Measurements from ENCODE around the gene POMZP3.
"Not testable (repeated sequence)": the region's sequence is repeated elsewhere in the genome, so short reads cannot be mapped to it uniquely, and the experiment has no call there.

The POMZP3 gene

DNA sequence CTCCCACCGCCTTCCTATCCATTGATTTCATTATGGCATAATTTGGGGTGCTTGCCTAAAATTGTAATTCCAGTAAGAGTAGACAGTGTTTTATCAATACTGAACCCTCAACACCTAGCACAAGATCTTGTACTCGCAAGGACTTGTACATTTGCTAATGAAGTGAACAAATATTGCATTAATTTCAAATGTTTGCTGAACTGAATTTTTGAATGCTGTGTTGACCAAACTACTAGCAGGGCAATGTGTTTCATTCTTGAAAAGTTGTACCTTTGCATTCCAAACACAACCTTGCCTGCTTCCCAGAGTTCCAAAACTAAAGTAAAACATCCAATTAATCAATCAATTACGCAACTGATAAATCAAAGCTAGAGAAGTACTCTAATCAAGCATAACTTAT is 26.4 kb downstream of the POMZP3 start:
- DNase-seq; H3K27ac ChIP-seq (ENCODE audit: insufficient read depth in 1 of 2, low read depth in 1 of 2, low read length in 2 of 2, poor library complexity in 1 of 2, severe bottlenecking in 2 of 2); H3K9me3 ChIP-seq (ENCODE audit: control extremely low read depth in 1 of 5, control insufficient read depth in 4 of 5, insufficient read depth in 2 of 5, low read depth in 1 of 5, low read length in 4 of 5); H3K4me1 ChIP-seq (ENCODE audit: control extremely low read depth in 1 of 4, control insufficient read depth in 4 of 4, insufficient read depth in 4 of 4, low read length in 3 of 4); H3K4me3 ChIP-seq (ENCODE audit: control insufficient read depth in 1 of 7, extremely low read depth in 1 of 7, insufficient read depth in 4 of 7, low read depth in 2 of 7, low read length in 6 of 7); POLR2A ChIA-PET; H3K27me3 ChIP-seq (replicated peaks in 2 of 5; ENCODE audit: control insufficient read depth in 4 of 5, insufficient read depth in 5 of 5, low read length in 4 of 5); CTCF ChIA-PET; H3K36me3 ChIP-seq (ENCODE audit: control insufficient read depth in 4 of 4, insufficient read depth in 4 of 4, low read length in 3 of 4): not testable (repeated sequence)
- no CpG with 5 or more reads among the region's 3 CpGs for WGBS (ENCODE audit: insufficient coverage)

GRCh38 chr7:76600116-76600482 is 27.0 kb downstream of the POMZP3 start:
- H3K9me3 ChIP-seq (ENCODE audit: control extremely low read depth in 1 of 5, control insufficient read depth in 4 of 5, insufficient read depth in 2 of 5, low read depth in 1 of 5, low read length in 4 of 5); H3K4me1 ChIP-seq (ENCODE audit: control extremely low read depth in 1 of 4, control insufficient read depth in 4 of 4, insufficient read depth in 4 of 4, low read length in 3 of 4); H3K27ac ChIP-seq (ENCODE audit: insufficient read depth in 1 of 2, low read depth in 1 of 2, low read length in 2 of 2, poor library complexity in 1 of 2, severe bottlenecking in 2 of 2); H3K27me3 ChIP-seq (replicated peaks in 2 of 5; ENCODE audit: control insufficient read depth in 4 of 5, insufficient read depth in 5 of 5, low read length in 4 of 5); H3K4me3 ChIP-seq (ENCODE audit: control insufficient read depth in 1 of 7, extremely low read depth in 1 of 7, insufficient read depth in 4 of 7, low read depth in 2 of 7, low read length in 6 of 7); CTCF ChIA-PET; POLR2A ChIA-PET; DNase-seq; H3K36me3 ChIP-seq (ENCODE audit: control insufficient read depth in 4 of 4, insufficient read depth in 4 of 4, low read length in 3 of 4): not testable (repeated sequence)
- whole genome bisulfite sequencing (ENCODE audit: insufficient coverage) = no CpG with 5 or more reads among the region's 2 CpGs

- H3K36me3 ChIP-seq (ENCODE audit: control insufficient read depth in 4 of 4, insufficient read depth in 4 of 4, low read length in 3 of 4); CTCF ChIA-PET; H3K27ac ChIP-seq (ENCODE audit: insufficient read depth in 1 of 2, low read depth in 1 of 2, low read length in 2 of 2, poor library complexity in 1 of 2, severe bottlenecking in 2 of 2); H3K4me3 ChIP-seq (ENCODE audit: control insufficient read depth in 1 of 7, extremely low read depth in 1 of 7, insufficient read depth in 4 of 7, low read depth in 2 of 7, low read length in 6 of 7); H3K9me3 ChIP-seq (ENCODE audit: control extremely low read depth in 1 of 5, control insufficient read depth in 4 of 5, insufficient read depth in 2 of 5, low read depth in 1 of 5, low read length in 4 of 5); DNase-seq; H3K27me3 ChIP-seq (replicated peaks in 2 of 5; ENCODE audit: control insufficient read depth in 4 of 5, insufficient read depth in 5 of 5, low read length in 4 of 5); H3K4me1 ChIP-seq (ENCODE audit: control extremely low read depth in 1 of 4, control insufficient read depth in 4 of 4, insufficient read depth in 4 of 4, low read length in 3 of 4); POLR2A ChIA-PET: not testable (repeated sequence)
Observed at GRCh38 chr7:76598590-76599264, 28.4 kb downstream of the POMZP3 start.

GRCh38 chr7:76597288-76597687 is 29.8 kb downstream of the POMZP3 start:
- POLR2A ChIA-PET; H3K27ac ChIP-seq (ENCODE audit: insufficient read depth in 1 of 2, low read depth in 1 of 2, low read length in 2 of 2, poor library complexity in 1 of 2, severe bottlenecking in 2 of 2); H3K27me3 ChIP-seq (replicated peaks in 2 of 5; ENCODE audit: control insufficient read depth in 4 of 5, insufficient read depth in 5 of 5, low read length in 4 of 5); H3K4me1 ChIP-seq (ENCODE audit: control extremely low read depth in 1 of 4, control insufficient read depth in 4 of 4, insufficient read depth in 4 of 4, low read length in 3 of 4); H3K4me3 ChIP-seq (ENCODE audit: control insufficient read depth in 1 of 7, extremely low read depth in 1 of 7, insufficient read depth in 4 of 7, low read depth in 2 of 7, low read length in 6 of 7); H3K36me3 ChIP-seq (ENCODE audit: control insufficient read depth in 4 of 4, insufficient read depth in 4 of 4, low read length in 3 of 4); H3K9me3 ChIP-seq (ENCODE audit: control extremely low read depth in 1 of 5, control insufficient read depth in 4 of 5, insufficient read depth in 2 of 5, low read depth in 1 of 5, low read length in 4 of 5): not testable (repeated sequence)
- peak in 2 of 3 donors; percentile 32 to 65 for DNase-seq
- CTCF ChIA-PET = interaction anchor here (0.6 kb wide), 1 partner anchor 353 kb away, joined by 3 read pairs; no protein-coding TSS in a partner anchor
- no CpG with 5 or more reads among the region's 1 CpG for WGBS (ENCODE audit: insufficient coverage)

DNA sequence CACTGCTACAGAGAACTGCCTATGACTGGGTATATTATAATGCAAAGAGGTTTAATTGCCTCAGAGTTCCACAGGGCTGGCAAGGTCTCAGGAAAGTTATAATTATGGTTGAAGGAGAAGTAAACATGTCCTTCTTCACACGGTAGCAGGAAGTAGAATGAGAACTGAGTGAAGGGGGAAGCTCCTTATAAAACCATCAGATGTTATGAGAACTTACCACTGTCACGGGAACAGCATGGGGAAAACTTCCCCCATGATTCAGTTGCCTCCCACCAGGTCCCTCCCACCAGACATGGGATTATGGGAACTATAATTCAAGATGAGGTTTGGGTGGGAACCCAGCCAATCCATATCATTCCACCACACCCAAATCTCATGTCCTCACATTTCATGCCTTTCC is 34.4 kb downstream of the POMZP3 start:
- POLR2A ChIA-PET; H3K4me3 ChIP-seq (ENCODE audit: control insufficient read depth in 1 of 7, extremely low read depth in 1 of 7, insufficient read depth in 4 of 7, low read depth in 2 of 7, low read length in 6 of 7); H3K36me3 ChIP-seq (ENCODE audit: control insufficient read depth in 4 of 4, insufficient read depth in 4 of 4, low read length in 3 of 4); H3K9me3 ChIP-seq (ENCODE audit: control extremely low read depth in 1 of 5, control insufficient read depth in 4 of 5, insufficient read depth in 2 of 5, low read depth in 1 of 5, low read length in 4 of 5); H3K27ac ChIP-seq (ENCODE audit: insufficient read depth in 1 of 2, low read depth in 1 of 2, low read length in 2 of 2, poor library complexity in 1 of 2, severe bottlenecking in 2 of 2); H3K27me3 ChIP-seq (replicated peaks in 2 of 5; ENCODE audit: control insufficient read depth in 4 of 5, insufficient read depth in 5 of 5, low read length in 4 of 5); DNase-seq; CTCF ChIA-PET: not testable (repeated sequence)
- peaks cover 0 to 10% (median 2%) of the 10 kb centered on the region in 4 experiments for H3K4me1 ChIP-seq (ENCODE audit: control extremely low read depth in 1 of 4, control insufficient read depth in 4 of 4, insufficient read depth in 4 of 4, low read length in 3 of 4)
- 20% methylated on average over 1 of the region's 2 CpGs for WGBS (ENCODE audit: insufficient coverage)

GRCh38 chr7:76591602-76592304 is 35.3 kb downstream of the POMZP3 start:
- POLR2A ChIA-PET; H3K27me3 ChIP-seq (replicated peaks in 2 of 5; ENCODE audit: control insufficient read depth in 4 of 5, insufficient read depth in 5 of 5, low read length in 4 of 5); DNase-seq; H3K4me3 ChIP-seq (ENCODE audit: control insufficient read depth in 1 of 7, extremely low read depth in 1 of 7, insufficient read depth in 4 of 7, low read depth in 2 of 7, low read length in 6 of 7); H3K36me3 ChIP-seq (ENCODE audit: control insufficient read depth in 4 of 4, insufficient read depth in 4 of 4, low read length in 3 of 4); CTCF ChIA-PET; H3K27ac ChIP-seq (ENCODE audit: insufficient read depth in 1 of 2, low read depth in 1 of 2, low read length in 2 of 2, poor library complexity in 1 of 2, severe bottlenecking in 2 of 2); H3K9me3 ChIP-seq (ENCODE audit: control extremely low read depth in 1 of 5, control insufficient read depth in 4 of 5, insufficient read depth in 2 of 5, low read depth in 1 of 5, low read length in 4 of 5): not testable (repeated sequence)
- H3K4me1 ChIP-seq (ENCODE audit: control extremely low read depth in 1 of 4, control insufficient read depth in 4 of 4, insufficient read depth in 4 of 4, low read length in 3 of 4) = peaks cover 0 to 10% (median 2%) of the 10 kb centered on the region in 4 experiments
- WGBS (ENCODE audit: insufficient coverage) = no CpG with 5 or more reads among the region's 2 CpGs

DNA sequence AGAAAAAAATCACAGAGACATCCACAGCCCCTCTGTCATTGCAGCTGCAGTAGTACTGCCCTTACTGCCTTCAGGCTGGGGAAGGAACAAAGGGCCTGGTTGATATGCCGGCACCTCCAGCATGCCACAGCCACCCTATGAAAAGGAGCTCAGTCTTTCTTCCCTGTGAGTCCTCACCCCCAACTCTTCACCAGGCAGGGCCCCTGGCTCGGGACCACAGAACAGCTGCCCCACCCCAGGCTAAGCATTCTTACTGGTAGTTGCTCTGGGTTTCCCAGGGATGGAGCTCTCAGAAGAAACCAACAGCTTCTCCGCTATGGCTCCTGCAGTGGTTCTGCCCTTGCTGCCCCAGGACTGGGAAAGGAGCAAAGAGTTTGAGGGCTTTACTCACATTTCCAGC is 36.0 kb downstream of the POMZP3 start:
- H3K4me1 ChIP-seq (ENCODE audit: control extremely low read depth in 1 of 4, control insufficient read depth in 4 of 4, insufficient read depth in 4 of 4, low read length in 3 of 4) = peaks cover 0 to 10% (median 2%) of the 10 kb centered on the region in 4 experiments
- H3K27ac ChIP-seq (ENCODE audit: insufficient read depth in 1 of 2, low read depth in 1 of 2, low read length in 2 of 2, poor library complexity in 1 of 2, severe bottlenecking in 2 of 2); H3K36me3 ChIP-seq (ENCODE audit: control insufficient read depth in 4 of 4, insufficient read depth in 4 of 4, low read length in 3 of 4); POLR2A ChIA-PET; CTCF ChIA-PET; H3K27me3 ChIP-seq (replicated peaks in 2 of 5; ENCODE audit: control insufficient read depth in 4 of 5, insufficient read depth in 5 of 5, low read length in 4 of 5); H3K9me3 ChIP-seq (ENCODE audit: control extremely low read depth in 1 of 5, control insufficient read depth in 4 of 5, insufficient read depth in 2 of 5, low read depth in 1 of 5, low read length in 4 of 5); H3K4me3 ChIP-seq (ENCODE audit: control insufficient read depth in 1 of 7, extremely low read depth in 1 of 7, insufficient read depth in 4 of 7, low read depth in 2 of 7, low read length in 6 of 7); DNase-seq: not testable (repeated sequence)
- WGBS (ENCODE audit: insufficient coverage) = 100% methylated on average over 1 of the region's 3 CpGs

Data from common myeloid progenitor, CD34-positive (primary cell).